Upper lobe of left lung (tissue), 6 donors: ENCODE data around the gene TRMT61B. TPM values are rescaled to one million over a fixed set of nuclear protein-coding genes. Genes with fewer than 3 reads are reported as not detected.

Source experiments
- ATAC-seq, 2 donors: fragments of 200-7000 bp; cut with Tn5 transposase; one replicate each; pipeline ENCODE4 v1.9.1; 2022; ENCODE audit warnings: mild to moderate bottlenecking in 2 of 2, moderate library complexity in 2 of 2; ENCODE audit not compliant: low FRiP score in 2 of 2
- DNase-seq, 2 donors: peaks; one replicate each; pipeline ENCODE4 v3.0.0-alpha.2; 2019 to 2020
- H3K27ac ChIP-seq, 4 donors: fragments of 200-600 bp; sonication (generic); one replicate each; pipeline ENCODE4 v1.5.1; 2016 to 2019
- H3K27me3 ChIP-seq, 4 donors: fragments of 200-600 bp; sonication (generic); one replicate each; pipeline ENCODE4 v1.5.1; 2017 to 2019
- H3K36me3 ChIP-seq, 4 donors: fragments of 200-600 bp; sonication (generic); one replicate each; pipeline ENCODE4 v1.5.1; 2016 to 2019
- H3K4me1 ChIP-seq, 4 donors: fragments of 200-600 bp; sonication (generic); one replicate each; pipeline ENCODE4 v1.5.1; 2018 to 2019
- H3K4me3 ChIP-seq, 4 donors: fragments of 200-600 bp; sonication (generic); one replicate each; pipeline ENCODE4 v1.5.1; 2017 to 2019; ENCODE audit warnings: mild to moderate bottlenecking in 2 of 4, moderate library complexity in 1 of 4
- H3K9me3 ChIP-seq, 4 donors: fragments of 200-600 bp; sonication (generic); one replicate each; pipeline ENCODE4 v1.5.1; 2018 to 2019
- CTCF ChIP-seq, 6 experiments: fragments of 450-650 bp in 4 of 6; fragments of 200-600 bp in 2 of 6; sonication (generic) in 2 of 6; IDR thresholded peaks; one replicate each; pipeline ENCODE4 v1.5.1; 2016 to 2019; ENCODE audit warnings: antibody characterized with exemption in 6 of 6
- EP300 ChIP-seq, 4 donors: sonication (generic); formaldehyde crosslinking; IDR thresholded peaks; one replicate each; pipeline ENCODE4 v1.5.1; 2017; ENCODE audit warnings: antibody characterized with exemption in 4 of 4, control low read depth in 2 of 4
- POLR2A ChIP-seq, 4 donors: fragments of 450-650 bp; IDR thresholded peaks; one replicate each; pipeline ENCODE4 v1.5.1; 2016 to 2017; ENCODE audit warnings: antibody characterized with exemption in 4 of 4, mild to moderate bottlenecking in 2 of 4
- POLR2AphosphoS5 ChIP-seq, 2 donors: sonication (generic); formaldehyde crosslinking; IDR thresholded peaks; one replicate each; pipeline ENCODE4 v1.5.1; 2017; ENCODE audit warnings: antibody characterized with exemption in 2 of 2
- WGBS, 2 donors: methylation state at CpG; one replicate each; pipeline ENCODE4 v1.1.5; 2017 to 2018; 5-methylcytosine and 5-hydroxymethylcytosine counted together
- total RNA-seq, 6 donors: library from RNA; depleted of rRNA in 4 of 6; stranded (reverse); fragments of >200 nt in 4 of 6; gene quantifications; one replicate each; pipeline versions ENCODE4 v1.1.0 to v1.2.1, GENCODE V29; 2016 to 2021
- donor health status: DM: no; HTN: no; CAD: no; lungs with moderate emphysema.
- donor health status: DM: no; HTN: yes; CAD: no; lungs with severe emphysema.

Gene TRMT61B
- total RNA-seq, 6 donors from 2014 or later, result 7.9 to 12.5 (median 9.7) TPM

- TF ChIP-seq CTCF (IDR thresholded peaks at IDR 0.05) (no peak), POLR2AphosphoS5 (IDR thresholded peaks at IDR 0.05) (no peak), POLR2A (IDR thresholded peaks at IDR 0.05) (no peak), EP300 (IDR thresholded peaks at IDR 0.05) (no peak)
- Histone ChIP-seq H3K27me3 (no peaks in the 10 kb centered on the region), H3K9me3 (no peaks in the 10 kb centered on the region), H3K4me3 (peak overlapping the region in 1 of 4 donors; percentile 93), H3K36me3 (no peaks in the 10 kb centered on the region), H3K27ac (no peak overlapping the region), H3K4me1 (peaks cover 19 to 27% (median 23%) of the 10 kb centered on the region in 4 donors)
- DNase-seq (peak in 1 of 2 donors; percentile 65), ATAC-seq (no peak)
- whole genome bisulfite sequencing, 2 donors, result 91 to 93% methylated on average over 21 of the region's 21 CpGs
These were observed 23.4 kb upstream of the TRMT61B start for GRCh38 chr2:28893488-28893887.

GRCh38 chr2:28880193-28880592, 10.1 kb upstream of the TRMT61B start:
- no peak for TF ChIP-seq CTCF (IDR thresholded peaks at IDR 0.05)
- no peak for TF ChIP-seq EP300 (IDR thresholded peaks at IDR 0.05)
- no peak for TF ChIP-seq POLR2A (IDR thresholded peaks at IDR 0.05)
- no peak for TF ChIP-seq POLR2AphosphoS5 (IDR thresholded peaks at IDR 0.05)
- H3K4me1 ChIP-seq, result no peaks in the 10 kb centered on the region
- DNase-seq, result no peak
- no peak for ATAC-seq
- 91 to 97% methylated on average over 1 of the region's 1 CpG for WGBS, 2 donors
- no peak overlapping the region for H3K27ac ChIP-seq
- H3K36me3 ChIP-seq, result no peaks in the 10 kb centered on the region
- H3K27me3 ChIP-seq, result no peaks in the 10 kb centered on the region
- no peaks in the 10 kb centered on the region for H3K9me3 ChIP-seq
- H3K4me3 ChIP-seq, result no peak overlapping the region

GRCh38 chr2:28871620-28872019, 1.5 kb upstream of the TRMT61B start:
- ATAC-seq, result no peak
- H3K4me1 ChIP-seq, result peaks cover 25 to 31% (median 28%) of the 10 kb centered on the region in 4 donors
- TF ChIP-seq POLR2A (IDR thresholded peaks at IDR 0.05) (no peak), EP300 (IDR thresholded peaks at IDR 0.05) (no peak), CTCF (IDR thresholded peaks at IDR 0.05) (no peak), POLR2AphosphoS5 (IDR thresholded peaks at IDR 0.05) (no peak)
- no peaks in the 10 kb centered on the region for H3K9me3 ChIP-seq
- no peaks in the 10 kb centered on the region for H3K27me3 ChIP-seq
- no peak overlapping the region for H3K27ac ChIP-seq
- DNase-seq, result no peak
- H3K4me3 ChIP-seq, result no peak overlapping the region
- 85 to 90% methylated on average over 3 of the region's 3 CpGs for WGBS, 2 donors
- H3K36me3 ChIP-seq, result no peaks in the 10 kb centered on the region

GRCh38 chr2:28869494-28870145, 489 bp downstream of the TRMT61B start:
- Histone ChIP-seq H3K36me3 (peaks cover 0 to under 1% (median 0%) of the 10 kb centered on the region in 4 donors), H3K4me1 (peaks cover 25 to 31% (median 28%) of the 10 kb centered on the region in 4 donors), H3K9me3 (no peaks in the 10 kb centered on the region), H3K27ac (peak overlapping the region; percentile 73 to 83 (median 82)), H3K27me3 (no peaks in the 10 kb centered on the region), H3K4me3 (peak overlapping the region; percentile 74 to 99 (median 96))
- WGBS, 2 donors, result 0 to 3% methylated on average over 9 to 29 of the region's 29 CpGs
- TF ChIP-seq CTCF (IDR thresholded peaks at IDR 0.05) (no peak), POLR2A (IDR thresholded peaks at IDR 0.05) (no peak), EP300 (IDR thresholded peaks at IDR 0.05) (no peak), POLR2AphosphoS5 (IDR thresholded peaks at IDR 0.05) (no peak)
- DNase-seq, result peak in 1 of 2 donors; percentile 27
- ATAC-seq, result peak; percentile 42 to 61

- ATAC-seq (no peak), DNase-seq (no peak)
- Histone ChIP-seq H3K27me3 (no peaks in the 10 kb centered on the region), H3K4me1 (peaks cover 25 to 31% (median 28%) of the 10 kb centered on the region in 4 donors), H3K27ac (no peak overlapping the region), H3K4me3 (peak overlapping the region in 2 of 4 donors; percentile 5 to 74), H3K9me3 (no peaks in the 10 kb centered on the region), H3K36me3 (peaks cover 0 to 9% (median 0%) of the 10 kb centered on the region in 4 donors)
- TF ChIP-seq CTCF (IDR thresholded peaks at IDR 0.05) (no peak), EP300 (IDR thresholded peaks at IDR 0.05) (no peak), POLR2AphosphoS5 (IDR thresholded peaks at IDR 0.05) (no peak), POLR2A (IDR thresholded peaks at IDR 0.05) (no peak)
- 81% methylated on average over 12 of the region's 12 CpGs for WGBS, 2 donors
These were observed 1.5 kb downstream of the TRMT61B start for GRCh38 chr2:28868611-28869010.
